Measurements from ENCODE around the gene KRT73.

The KRT73 gene

DNA sequence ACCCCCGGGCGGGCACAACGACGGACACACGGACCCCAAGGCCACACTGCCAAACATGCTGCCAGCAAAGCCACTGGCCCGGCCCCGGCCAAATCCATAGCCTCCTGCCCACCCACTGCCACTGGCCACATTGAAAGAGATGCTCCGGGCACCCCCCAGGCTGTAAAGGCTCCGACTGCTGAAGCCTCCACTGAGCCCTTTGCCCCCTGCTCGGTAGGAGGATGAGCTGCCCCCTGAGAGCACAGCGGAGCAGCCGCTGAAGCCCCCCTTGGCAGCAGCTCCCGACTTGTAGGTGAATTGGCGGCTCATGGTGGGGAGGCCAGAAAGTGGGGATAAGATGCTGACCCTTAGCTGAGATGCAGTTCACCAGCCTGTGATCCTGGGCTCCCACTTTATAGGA lies at the start of gene KRT73:
Gene KRT73 (minus strand): TSS at position 344 of the 400 bp plus-strand sequence. CDS start 35 bp downstream, at position 309.
- no peak for DNase-seq (ENCODE audit: low read depth in 1 of 2, low spot score in 1 of 2)

DNA sequence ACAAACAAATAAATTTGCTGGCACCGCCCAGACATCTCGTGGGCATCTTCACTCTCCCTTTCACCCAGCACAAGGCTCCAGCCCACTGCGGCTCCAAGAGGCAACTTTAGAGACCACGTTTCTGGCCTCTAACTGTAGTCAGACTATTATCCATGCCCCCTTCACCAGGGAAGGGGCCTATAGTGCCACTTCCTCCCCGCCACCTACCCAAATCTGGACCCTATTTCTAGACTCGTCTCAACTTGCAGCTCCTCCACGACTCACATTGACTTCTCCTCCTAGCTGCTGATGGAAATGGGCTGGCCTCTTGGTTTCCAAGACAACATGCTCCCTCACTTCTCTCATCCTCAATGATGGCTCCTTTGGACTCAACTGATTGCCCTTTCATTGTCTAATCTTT lies 49.6 kb upstream of the KRT73 start:
- DNase-seq (ENCODE audit: low read depth in 1 of 2, low spot score in 1 of 2): no peak

- no peak for DNase-seq (ENCODE audit: low read depth in 1 of 2, low spot score in 1 of 2)
These were observed 49.1 kb upstream of the KRT73 start for GRCh38 chr12:52667509-52667908.

- DNase-seq (ENCODE audit: low read depth in 1 of 2, low spot score in 1 of 2): no peak
These were observed 48.1 kb upstream of the KRT73 start for GRCh38 chr12:52666471-52666870.

- no peak for DNase-seq (ENCODE audit: low read depth in 1 of 2, low spot score in 1 of 2)
These were observed 45.1 kb upstream of the KRT73 start for GRCh38 chr12:52663420-52663819.

GRCh38 chr12:52662918-52663229 lies 44.5 kb upstream of the KRT73 start:
- DNase-seq (ENCODE audit: low read depth in 1 of 2, low spot score in 1 of 2): no peak

- DNase-seq (ENCODE audit: low read depth in 1 of 2, low spot score in 1 of 2): no peak
These were observed 43.9 kb upstream of the KRT73 start for GRCh38 chr12:52662093-52662917.

GRCh38 chr12:52661668-52662067 lies 43.3 kb upstream of the KRT73 start:
- no peak for DNase-seq (ENCODE audit: low read depth in 1 of 2, low spot score in 1 of 2)

- DNase-seq (ENCODE audit: low read depth in 1 of 2, low spot score in 1 of 2): no peak
These were observed 42.7 kb upstream of the KRT73 start for GRCh38 chr12:52660934-52661499.

DNA sequence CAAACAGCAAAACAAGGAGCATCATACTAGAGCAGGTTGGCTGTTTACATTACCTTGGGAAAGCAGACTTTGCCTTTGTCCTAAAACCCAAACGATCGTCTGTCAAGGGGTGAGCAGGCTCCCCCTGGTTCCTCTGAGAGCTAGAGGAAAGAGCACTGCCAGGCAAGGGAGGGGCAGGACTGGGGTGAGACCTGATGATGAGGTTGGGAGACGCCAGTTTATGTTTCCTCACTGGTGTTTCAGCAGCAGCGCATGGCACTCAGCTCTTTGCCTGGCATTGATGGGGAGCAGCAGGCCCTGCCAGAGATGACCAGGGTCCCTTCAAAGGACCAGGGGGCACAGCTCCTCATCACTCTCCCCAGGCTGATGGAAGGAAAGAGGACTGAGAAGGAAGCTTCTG lies 41.6 kb upstream of the KRT73 start:
- DNase-seq (ENCODE audit: low read depth in 1 of 2, low spot score in 1 of 2): no peak

DNA sequence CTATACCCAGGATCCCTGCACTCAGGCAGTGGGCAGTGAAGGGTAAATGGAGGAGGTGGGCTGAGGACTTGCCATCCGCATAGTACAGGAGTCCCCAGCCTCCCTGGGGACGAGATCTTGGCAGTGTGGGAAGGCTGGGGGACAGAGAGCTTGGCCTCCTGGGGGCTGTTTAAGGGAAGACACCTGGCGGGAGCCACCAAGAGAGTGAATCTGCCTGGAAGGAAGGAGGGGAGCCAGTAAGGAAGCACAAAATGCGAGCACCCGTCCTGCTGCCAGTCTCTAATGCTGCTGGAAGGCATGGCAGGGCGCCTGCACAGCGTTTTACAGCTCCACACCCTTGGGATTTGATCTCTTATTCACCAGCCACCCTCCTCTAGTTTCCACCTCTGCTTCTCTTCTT lies 41.0 kb upstream of the KRT73 start:
- DNase-seq (ENCODE audit: low read depth in 1 of 2, low spot score in 1 of 2): no peak

DNA sequence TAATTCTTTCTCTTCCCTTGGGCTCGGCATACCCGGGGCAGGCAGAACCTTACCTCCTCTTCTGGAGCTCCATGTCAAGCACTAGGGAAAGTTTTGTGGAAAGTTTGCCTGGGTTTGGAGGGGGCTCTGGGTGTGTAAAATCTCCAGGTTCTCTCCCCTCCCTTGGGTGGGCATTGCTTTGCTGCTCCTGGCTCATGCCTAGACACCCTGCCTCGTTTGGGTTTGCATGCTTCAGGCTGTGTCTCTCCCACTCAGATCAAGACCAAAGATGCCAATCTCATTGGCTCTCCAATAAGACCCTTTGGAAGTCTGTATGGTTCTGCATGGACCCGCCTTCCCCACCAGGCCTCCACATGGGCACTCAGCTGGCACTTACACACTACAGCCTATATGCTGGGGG lies 39.8 kb upstream of the KRT73 start:
- DNase-seq (ENCODE audit: low read depth in 1 of 2, low spot score in 1 of 2): no peak

DNA sequence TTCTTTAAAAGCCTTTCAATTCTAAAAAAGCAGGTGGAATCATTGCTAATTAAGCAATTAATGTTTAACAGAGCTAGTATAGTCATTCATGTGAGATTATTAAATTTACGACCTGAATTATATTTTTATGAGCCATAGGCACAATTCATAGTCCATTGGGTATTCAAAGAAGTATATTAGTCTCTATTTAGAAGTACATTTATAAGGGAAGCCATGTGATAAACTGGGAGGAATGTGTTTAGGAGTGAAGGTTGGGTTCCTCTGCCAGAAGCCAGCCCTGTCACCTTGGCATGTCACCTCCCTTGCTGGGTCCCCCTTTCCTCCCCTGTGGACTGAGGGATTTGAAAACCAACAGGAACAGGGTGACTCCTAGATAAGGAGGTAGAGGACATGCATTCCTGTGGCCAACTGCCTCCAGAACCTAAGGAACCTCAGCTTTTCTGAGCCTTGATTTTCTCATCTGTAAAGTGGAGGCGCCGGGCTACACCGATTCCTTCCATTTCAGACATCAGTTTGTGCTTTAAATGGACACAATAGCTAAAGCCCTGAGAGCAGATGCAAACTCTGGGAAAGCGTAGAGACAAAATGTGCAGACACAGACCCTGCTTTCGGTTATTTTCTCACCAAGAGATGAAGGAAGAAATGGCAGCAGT lies 39.0 kb upstream of the KRT73 start:
- no peak for DNase-seq (ENCODE audit: low read depth in 1 of 2, low spot score in 1 of 2)

DNA sequence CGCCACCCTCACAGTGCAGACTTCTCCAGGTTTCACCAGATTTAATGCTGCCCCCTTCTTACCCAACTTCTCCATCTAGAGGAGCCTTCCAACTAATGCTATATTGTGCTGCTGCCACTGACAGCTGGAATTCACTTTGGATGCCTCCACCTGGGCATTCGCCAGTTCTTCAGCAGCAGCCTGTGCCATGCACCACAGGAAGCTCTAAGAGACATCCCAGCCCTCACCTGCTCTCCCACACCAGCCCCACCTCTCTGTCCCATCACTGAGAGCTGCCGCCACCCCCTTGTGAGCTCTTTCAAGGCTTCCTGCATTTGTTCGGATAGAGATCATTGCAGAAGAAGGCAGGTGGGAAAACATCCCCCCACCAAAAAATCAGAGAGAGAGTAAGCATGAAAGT lies 38.3 kb upstream of the KRT73 start:
- no peak for DNase-seq (ENCODE audit: low read depth in 1 of 2, low spot score in 1 of 2)

- no peak for DNase-seq (ENCODE audit: low read depth in 1 of 2, low spot score in 1 of 2)
These were observed 37.4 kb upstream of the KRT73 start for GRCh38 chr12:52655720-52656124.

DNA sequence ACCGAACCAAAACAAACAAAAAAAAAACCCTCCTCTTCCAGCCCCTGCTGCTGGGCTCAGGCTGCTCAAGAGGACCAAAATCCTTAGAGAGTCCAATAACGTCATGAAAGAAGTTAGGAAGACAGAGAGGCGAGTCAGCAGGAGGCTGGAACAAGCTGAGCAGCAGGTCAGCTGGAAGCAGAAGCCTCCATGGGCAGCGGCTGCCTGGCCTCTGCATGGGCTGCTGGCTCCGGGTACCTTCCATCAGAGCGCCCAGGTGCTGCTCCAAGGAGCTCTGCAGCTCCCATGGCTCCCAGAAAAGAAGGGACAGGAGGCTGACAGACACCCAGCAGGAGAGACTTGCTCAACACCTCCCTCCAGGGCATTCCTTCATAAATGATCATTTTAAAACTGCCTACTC lies 36.9 kb upstream of the KRT73 start:
- DNase-seq (ENCODE audit: low read depth in 1 of 2, low spot score in 1 of 2): no peak

- DNase-seq (ENCODE audit: low read depth in 1 of 2, low spot score in 1 of 2): no peak
These were observed 33.4 kb upstream of the KRT73 start, which contains the start of gene KRT2 for GRCh38 chr12:52651726-52652261. KRT2 (minus strand) TSS chr12:52652211; CDS start chr12:52652142, 69 bp downstream.

GRCh38 chr12:52650520-52651081 lies 32.2 kb upstream of the KRT73 start:
- DNase-seq (ENCODE audit: low read depth in 1 of 2, low spot score in 1 of 2): no peak

GRCh38 chr12:52649066-52649465 lies 30.7 kb upstream of the KRT73 start:
- DNase-seq (ENCODE audit: low read depth in 1 of 2, low spot score in 1 of 2): no peak

- DNase-seq (ENCODE audit: low read depth in 1 of 2, low spot score in 1 of 2): no peak
These were observed 29.7 kb upstream of the KRT73 start for GRCh38 chr12:52648012-52648550.

- DNase-seq (ENCODE audit: low read depth in 1 of 2, low spot score in 1 of 2): no peak
These were observed 29.2 kb upstream of the KRT73 start for GRCh38 chr12:52647601-52648000.

DNA sequence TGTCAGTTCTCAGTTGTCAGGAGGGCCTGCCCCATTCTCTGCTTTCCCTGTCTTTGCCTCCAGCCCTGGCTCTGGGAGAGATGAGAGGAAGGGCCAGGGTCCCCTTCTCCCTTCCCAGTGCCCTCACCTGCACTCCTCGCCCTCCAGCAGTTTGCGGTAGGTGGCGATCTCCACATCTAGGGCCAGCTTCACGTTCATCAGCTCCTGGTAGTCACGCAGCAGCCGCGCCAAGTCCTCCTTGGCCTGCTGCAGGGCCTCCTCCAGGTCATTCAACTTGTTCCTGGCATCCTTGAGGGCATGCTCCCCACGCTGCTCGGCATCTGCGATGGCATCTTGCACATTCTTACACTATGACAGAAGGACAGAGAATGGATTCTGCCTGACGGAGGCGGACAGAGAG lies 28.3 kb upstream of the KRT73 start:
- no peak for DNase-seq (ENCODE audit: low read depth in 1 of 2, low spot score in 1 of 2)

All from activated T-helper 1 cell treated with anti-CD3 and anti-CD28 coated beads, Interleukin-2, amount 50 U/mL, for 16 hours (primary cell).